CD14-positive monocyte (primary cell): Measurements from ENCODE around the gene HM13. TPM values are rescaled to one million over a fixed set of nuclear protein-coding genes. Genes with fewer than 3 reads are reported as not detected.
A peak's percentile ranks its signal among the peaks of the same experiment; 100 is the strongest.
"Not testable (repeated sequence)": the region's sequence is repeated elsewhere in the genome, so short reads cannot be mapped to it uniquely, and the experiment has no call there.

Experiments used
- DNase-seq, 3 donors: peaks; one replicate each; pipeline ENCODE4 v3.0.0-alpha.2; 2011 to 2022
- H2AFZ ChIP-seq: 2 replicates; pipeline ENCODE4 v1.6.0; 2012; ENCODE audit warnings: mild to moderate bottlenecking, low read depth, low read length, inconsistent platforms; ENCODE audit not compliant: insufficient read depth, poor library complexity, severe bottlenecking
- H3K27ac ChIP-seq, 2 donors: 1 replicate in 1 of 2; 2 replicates in 1 of 2; pipeline ENCODE4 v1.5.1; 2012 to 2013; ENCODE audit warnings: low read length in 2 of 2, control low read depth in 1 of 2, inconsistent platforms in 1 of 2, low read depth in 1 of 2, mild to moderate bottlenecking in 1 of 2
- H3K27me3 ChIP-seq, 2 donors: one replicate each; pipeline versions ENCODE4 v1.6.0 to v1.6.1; 2011 to 2013; ENCODE audit warnings: low read length in 2 of 2; ENCODE audit not compliant: control insufficient read depth in 2 of 2, insufficient read depth in 2 of 2
- H3K36me3 ChIP-seq, 2 donors: replicated peaks in 1 of 2; 1 replicate in 1 of 2; 2 replicates in 1 of 2; pipeline versions ENCODE4 v1.5.1 to v1.6.1; 2012 to 2013; ENCODE audit warnings: low read length in 2 of 2, control low read depth in 1 of 2, inconsistent platforms in 1 of 2, mild to moderate bottlenecking in 1 of 2; ENCODE audit not compliant: insufficient read depth in 2 of 2, control insufficient read depth in 1 of 2
- H3K4me1 ChIP-seq, 2 donors: 1 replicate in 1 of 2; 2 replicates in 1 of 2; pipeline versions ENCODE4 v1.5.1 to v1.6.1; 2012 to 2013; ENCODE audit warnings: low read length in 2 of 2, control low read depth in 1 of 2, inconsistent platforms in 1 of 2, mild to moderate bottlenecking in 1 of 2, moderate library complexity in 1 of 2; ENCODE audit not compliant: insufficient read depth in 2 of 2, control insufficient read depth in 1 of 2
- H3K4me2 ChIP-seq: replicated peaks from 2 replicates; pipeline ENCODE3; 2012; ENCODE audit warnings: low read length, moderate library complexity, mild to moderate bottlenecking; ENCODE audit not compliant: poor library complexity, severe bottlenecking; ENCODE audit errors: extremely low read depth
- H3K4me3 ChIP-seq, 3 experiments: fragments of 200-600 bp in 1 of 3; sonication (generic) in 1 of 3; replicated peaks in 1 of 3; 1 replicate in 2 of 3; 2 replicates in 1 of 3; pipeline ENCODE4 v1.5.1; 2011 to 2013; ENCODE audit warnings: low read length in 3 of 3, mild to moderate bottlenecking in 3 of 3, control low read depth in 2 of 3, low read depth in 2 of 3, inconsistent platforms in 1 of 3, moderate library complexity in 1 of 3
- H3K79me2 ChIP-seq: 2 replicates; pipeline ENCODE4 v1.6.0; 2012; ENCODE audit warnings: mild to moderate bottlenecking, control low read depth, inconsistent platforms, low read length, moderate library complexity; ENCODE audit not compliant: insufficient read depth
- H3K9ac ChIP-seq: 2 replicates; pipeline ENCODE4 v1.6.0; 2017; ENCODE audit warnings: low read length, mild to moderate bottlenecking; ENCODE audit not compliant: insufficient read depth, poor library complexity, severe bottlenecking
- H3K9me3 ChIP-seq, 2 donors: replicated peaks in 1 of 2; 1 replicate in 1 of 2; 2 replicates in 1 of 2; pipeline versions ENCODE4 v1.5.1 to v1.6.1; 2012 to 2013; ENCODE audit warnings: low read length in 2 of 2, control low read depth in 1 of 2; ENCODE audit not compliant: control insufficient read depth in 1 of 2, insufficient read depth in 1 of 2
- H4K20me1 ChIP-seq: 2 replicates; pipeline ENCODE4 v1.6.0; 2012; ENCODE audit warnings: mild to moderate bottlenecking, low read length, control low read depth, moderate library complexity; ENCODE audit not compliant: insufficient read depth
- H3K27ac Mint-ChIP-seq, 7 donors: one replicate each; pipeline ENCODE4 v1.8.0; 2020; ENCODE audit warnings: mild to moderate bottlenecking in 7 of 7, mixed read lengths in 7 of 7, moderate library complexity in 6 of 7, inconsistent platforms in 2 of 7
- H3K27me3 Mint-ChIP-seq, 3 donors: one replicate each; pipeline ENCODE4 v1.8.0; 2021 to 2022; ENCODE audit warnings: low read depth in 3 of 3, mild to moderate bottlenecking in 3 of 3, mixed read lengths in 3 of 3, moderate library complexity in 3 of 3, inconsistent platforms in 1 of 3
- H3K36me3 Mint-ChIP-seq, 2 donors: one replicate each; pipeline ENCODE4 v1.8.0; 2020; ENCODE audit warnings: mixed read lengths in 2 of 2, inconsistent platforms in 1 of 2, mild to moderate bottlenecking in 1 of 2
- H3K4me1 Mint-ChIP-seq: one replicate; pipeline ENCODE4 v1.8.0; 2020; ENCODE audit warnings: mild to moderate bottlenecking, mixed read lengths
- H3K4me3 Mint-ChIP-seq, 2 donors: one replicate each; pipeline ENCODE4 v1.8.0; 2020; ENCODE audit warnings: mild to moderate bottlenecking in 2 of 2, mixed read lengths in 2 of 2, moderate library complexity in 1 of 2
- H3K9me3 Mint-ChIP-seq, 7 donors: one replicate each; pipeline ENCODE4 v1.8.0; 2020 to 2022; ENCODE audit warnings: mixed read lengths in 7 of 7, mild to moderate bottlenecking in 6 of 7, moderate library complexity in 6 of 7, inconsistent platforms in 2 of 7
- WGBS: methylation state at CpG from one replicate; pipeline ENCODE4 v1.1.5; 2013; ENCODE audit warnings: missing lambda C conversion rate; ENCODE audit not compliant: insufficient coverage; 5-methylcytosine and 5-hydroxymethylcytosine counted together
- intact Hi-C, 2 donors: fragments of 100-400 bp; cut with micrococcal nuclease; formaldehyde crosslinking; loops; one replicate each; pipeline versions ENCODE4 v1.15.0 to v1.15.1; 2023
- polyA plus RNA-seq, 3 donors: library from polyadenylated mRNA; depleted of rRNA in 1 of 3; unstranded in 2 of 3; stranded (reverse) in 1 of 3; fragments of 300-500 nt in 2 of 3; fragments of >200 nt in 1 of 3; fragmentation: Illumina TruSeq in 2 of 3; gene quantifications; 1 replicate in 2 of 3; 2 replicates in 1 of 3; pipeline ENCODE4 v1.2.3, GENCODE V29; 2012 to 2021
- TF ChIP-seq, protein P1 (sequence below): fragments of 200-600 bp; IDR thresholded peaks from one replicate; pipeline ENCODE4 v1.8.0; 2022; ENCODE audit warnings: antibody characterized with exemption, mild to moderate bottlenecking

The HM13 gene
- polyA plus RNA-seq, 3 donors: 199 to 329 (median 320) TPM

GRCh38 chr20:31607640-31608250 lies 93.5 kb downstream of the HM13 start:
- H3K4me3 ChIP-seq: peak overlapping the region in 1 of 3 experiments; percentile 64
- Mint-ChIP-seq H3K36me3 (peaks cover 4 to 5% of the 10 kb centered on the region in 2 donors), H3K27ac (no peak overlapping the region), H3K4me1 (peaks cover 63% of the 10 kb centered on the region), H3K4me3 (peak overlapping the region in 1 of 2 donors; percentile 55), H3K9me3 (peaks cover 0 to 14% (median 2%) of the 10 kb centered on the region in 7 donors), H3K27me3 (peaks cover 26 to 45% (median 32%) of the 10 kb centered on the region in 3 donors)
- H3K36me3 ChIP-seq: no peaks in the 10 kb centered on the region
- H3K27me3 ChIP-seq: peaks cover 8 to 34% of the 10 kb centered on the region in 2 donors
- H2AFZ ChIP-seq: no peak overlapping the region
- 59% methylated on average over 4 of the region's 9 CpGs for WGBS
- no peak for DNase-seq
- peaks cover 74 to 87% of the 10 kb centered on the region in 2 donors for H3K4me1 ChIP-seq
- peak overlapping the region; percentile 71 for H3K4me2 ChIP-seq
- H4K20me1 ChIP-seq: no peaks in the 10 kb centered on the region
- no peaks in the 10 kb centered on the region for H3K79me2 ChIP-seq
- TF ChIP-seq, protein P1, sequence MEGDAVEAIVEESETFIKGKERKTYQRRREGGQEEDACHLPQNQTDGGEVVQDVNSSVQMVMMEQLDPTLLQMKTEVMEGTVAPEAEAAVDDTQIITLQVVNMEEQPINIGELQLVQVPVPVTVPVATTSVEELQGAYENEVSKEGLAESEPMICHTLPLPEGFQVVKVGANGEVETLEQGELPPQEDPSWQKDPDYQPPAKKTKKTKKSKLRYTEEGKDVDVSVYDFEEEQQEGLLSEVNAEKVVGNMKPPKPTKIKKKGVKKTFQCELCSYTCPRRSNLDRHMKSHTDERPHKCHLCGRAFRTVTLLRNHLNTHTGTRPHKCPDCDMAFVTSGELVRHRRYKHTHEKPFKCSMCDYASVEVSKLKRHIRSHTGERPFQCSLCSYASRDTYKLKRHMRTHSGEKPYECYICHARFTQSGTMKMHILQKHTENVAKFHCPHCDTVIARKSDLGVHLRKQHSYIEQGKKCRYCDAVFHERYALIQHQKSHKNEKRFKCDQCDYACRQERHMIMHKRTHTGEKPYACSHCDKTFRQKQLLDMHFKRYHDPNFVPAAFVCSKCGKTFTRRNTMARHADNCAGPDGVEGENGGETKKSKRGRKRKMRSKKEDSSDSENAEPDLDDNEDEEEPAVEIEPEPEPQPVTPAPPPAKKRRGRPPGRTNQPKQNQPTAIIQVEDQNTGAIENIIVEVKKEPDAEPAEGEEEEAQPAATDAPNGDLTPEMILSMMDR: no peak
- no peaks in the 10 kb centered on the region for H3K9me3 ChIP-seq
- no peak overlapping the region for H3K27ac ChIP-seq
- intact Hi-C loops: loop anchor here in 1 of 2 donors (10.0 kb wide), 1 partner anchor 507 kb away; no protein-coding TSS in a partner anchor
- no peak overlapping the region for H3K9ac ChIP-seq

GRCh38 chr20:31608251-31608945 lies 94.2 kb downstream of the HM13 start:
- Histone ChIP-seq H3K27me3 (peaks cover 8 to 34% of the 10 kb centered on the region in 2 donors), H3K4me2 (peak overlapping the region; percentile 71), H3K9ac (no peak overlapping the region)

GRCh38 chr20:31612271-31612640 lies 98.0 kb downstream of the HM13 start:
- not testable (repeated sequence) for H3K9me3 ChIP-seq, H3K4me3 Mint-ChIP-seq, H3K27me3 Mint-ChIP-seq, H3K9ac ChIP-seq, DNase-seq, H3K9me3 Mint-ChIP-seq, H3K27ac ChIP-seq, H4K20me1 ChIP-seq, H3K36me3 ChIP-seq, H3K4me2 ChIP-seq, H3K79me2 ChIP-seq, H2AFZ ChIP-seq, H3K36me3 Mint-ChIP-seq
- intact Hi-C loops: loop anchor here in 1 of 2 donors (2.0 kb wide), 1 partner anchor 49 kb away; no protein-coding TSS in a partner anchor
- Histone ChIP-seq H3K27me3 (peaks cover 0 to 11% of the 10 kb centered on the region in 2 donors), H3K4me1 (peaks cover 55 to 61% of the 10 kb centered on the region in 2 donors), H3K4me3 (peak overlapping the region in 1 of 3 experiments; percentile 32)
- Mint-ChIP-seq H3K4me1 (peaks cover 44% of the 10 kb centered on the region), H3K27ac (peak overlapping the region in 3 of 7 donors; percentile 55 to 87 (median 78))
- 49% methylated on average over 8 of the region's 12 CpGs for WGBS

More at GRCh38 chr20:31608251-31608945, 94.2 kb downstream of the HM13 start:
- H3K27ac ChIP-seq: no peak overlapping the region
- Mint-ChIP-seq H3K27ac (no peak overlapping the region), H3K9me3 (peaks cover 0 to 14% (median 0%) of the 10 kb centered on the region in 7 donors), H3K4me1 (peaks cover 63% of the 10 kb centered on the region), H3K4me3 (peak overlapping the region; percentile 64 to 68), H3K36me3 (peaks cover 4 to 5% of the 10 kb centered on the region in 2 donors), H3K27me3 (peaks cover 26 to 43% (median 31%) of the 10 kb centered on the region in 3 donors)
- no peaks in the 10 kb centered on the region for H3K79me2 ChIP-seq
- DNase-seq: peak in 1 of 3 donors; percentile 30
- peak overlapping the region; percentile 79 for H2AFZ ChIP-seq
- intact Hi-C loops: loop anchor here in 1 of 2 donors (10.0 kb wide), 1 partner anchor 506 kb away; no protein-coding TSS in a partner anchor
- 17% methylated on average over 33 of the region's 45 CpGs for WGBS
- no peaks in the 10 kb centered on the region for H3K9me3 ChIP-seq
- H3K4me3 ChIP-seq: peak overlapping the region in 1 of 3 experiments; percentile 64
- TF ChIP-seq, protein P1: no peak
- H3K36me3 ChIP-seq: no peaks in the 10 kb centered on the region
- no peaks in the 10 kb centered on the region for H4K20me1 ChIP-seq
- H3K4me1 ChIP-seq: peaks cover 72 to 83% of the 10 kb centered on the region in 2 donors
